Renal cortex interstitium (tissue), 11 donors: ENCODE results near the gene ZBTB7A. TPM values are rescaled to one million over a fixed set of nuclear protein-coding genes. Genes with fewer than 3 reads are reported as not detected.

Source experiments
- DNase-seq, 11 donors: peaks; one replicate each; pipeline ENCODE4 v3.0.0-alpha.2; 2013; ENCODE audit warnings: low read depth in 9 of 11, low spot score in 4 of 11; ENCODE audit errors: extremely low read depth in 1 of 11
- polyA plus RNA-seq, 3 donors: library from polyadenylated mRNA; unstranded; fragments of 120-200 nt; gene quantifications; one replicate each; pipeline ENCODE4 v1.2.1, GENCODE V29; 2013; ENCODE audit not compliant: insufficient read length in 3 of 3

Gene ZBTB7A
- polyA plus RNA-seq, 3 donors = 7.6 to 13.8 (median 10.5) TPM

- DNase-seq = no peak
These were observed 37.5 kb downstream of the ZBTB7A start for GRCh38 chr19:4029247-4029614.

DNA sequence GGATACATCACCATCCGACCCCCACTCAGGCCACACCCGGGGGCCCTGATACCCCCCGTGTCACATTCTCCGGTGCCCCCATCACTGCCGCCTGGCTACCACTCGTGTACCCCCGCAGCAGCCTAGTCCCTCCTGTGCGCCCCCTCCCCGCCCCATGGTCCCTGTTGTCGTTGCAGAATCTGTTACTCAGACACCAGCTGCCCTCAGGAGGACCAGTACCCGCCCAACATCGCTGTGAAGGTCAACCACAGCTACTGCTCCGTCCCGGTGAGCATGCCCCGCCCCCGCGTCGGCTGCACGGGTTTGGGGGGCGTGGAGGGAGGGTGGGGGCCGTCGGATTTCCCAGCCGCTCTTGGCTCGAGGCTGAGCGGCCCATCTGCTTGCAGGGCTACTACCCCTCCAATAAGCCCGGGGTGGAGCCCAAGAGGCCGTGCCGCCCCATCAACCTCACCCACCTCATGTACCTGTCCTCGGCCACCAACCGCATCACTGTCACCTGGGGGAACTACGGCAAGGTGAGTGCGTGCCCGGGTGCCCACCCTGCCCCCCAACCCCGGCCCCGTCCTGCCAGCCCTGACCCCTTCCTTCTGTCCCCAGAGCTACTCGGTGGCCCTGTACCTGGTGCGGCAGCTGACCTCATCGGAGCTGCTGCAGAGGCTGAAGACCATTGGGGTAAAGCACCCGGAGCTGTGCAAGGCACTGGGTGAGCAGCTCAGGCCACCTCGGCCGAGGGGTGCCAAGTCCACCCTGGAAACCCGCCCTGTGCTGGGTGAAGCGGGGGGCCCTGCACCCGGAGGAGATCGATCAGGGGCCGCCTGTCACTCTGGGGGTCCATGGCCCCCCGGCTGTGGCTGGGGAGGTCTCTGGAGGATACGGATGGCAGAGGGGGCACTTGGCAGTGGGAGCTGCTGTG lies 38.1 kb downstream of the ZBTB7A start:
- no peak for DNase-seq

- no peak for DNase-seq
These were observed 39.6 kb downstream of the ZBTB7A start for GRCh38 chr19:4027146-4027545.

- no peak for DNase-seq
These were observed 41.4 kb downstream of the ZBTB7A start for GRCh38 chr19:4025317-4025716.

DNA sequence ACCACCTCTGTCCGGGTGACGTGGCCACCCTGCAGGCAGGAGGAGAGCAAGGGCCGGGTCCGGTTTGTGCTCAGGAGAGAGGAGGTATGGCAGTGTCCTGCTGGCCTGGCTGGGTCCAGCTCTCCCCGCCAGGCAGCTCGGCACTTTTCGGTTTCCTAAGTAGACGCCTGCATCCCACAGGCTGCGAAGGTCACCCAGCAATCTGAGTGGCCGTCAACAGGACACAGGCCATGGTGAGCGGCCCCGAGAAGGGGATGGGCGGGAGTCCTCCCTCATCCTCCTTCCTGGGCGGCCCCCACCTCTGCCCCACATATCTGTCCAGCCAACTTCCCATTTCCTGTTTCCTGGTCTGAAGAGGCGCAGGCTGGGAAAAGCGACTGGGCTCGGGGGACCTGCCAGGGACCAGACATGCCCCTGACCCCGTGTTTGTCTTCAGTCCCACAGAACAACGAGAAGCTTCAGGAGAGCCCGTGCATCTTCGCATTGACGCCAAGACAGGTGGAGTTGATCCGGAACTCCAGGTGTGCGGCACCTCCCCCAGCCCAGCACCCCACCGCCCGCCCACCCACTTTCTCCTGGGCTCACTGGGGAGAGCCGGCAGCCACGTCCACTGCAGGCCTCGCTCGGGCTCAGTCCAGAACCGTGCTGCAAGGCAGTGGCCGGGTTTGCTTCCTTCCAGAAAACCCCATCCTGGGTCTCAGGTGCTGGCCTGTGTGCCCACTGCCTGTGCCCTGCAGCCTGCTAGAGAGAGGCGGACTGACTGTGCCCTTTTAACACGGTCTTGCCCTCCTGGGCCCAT lies 42.9 kb downstream of the ZBTB7A start:
- DNase-seq = no peak

DNA sequence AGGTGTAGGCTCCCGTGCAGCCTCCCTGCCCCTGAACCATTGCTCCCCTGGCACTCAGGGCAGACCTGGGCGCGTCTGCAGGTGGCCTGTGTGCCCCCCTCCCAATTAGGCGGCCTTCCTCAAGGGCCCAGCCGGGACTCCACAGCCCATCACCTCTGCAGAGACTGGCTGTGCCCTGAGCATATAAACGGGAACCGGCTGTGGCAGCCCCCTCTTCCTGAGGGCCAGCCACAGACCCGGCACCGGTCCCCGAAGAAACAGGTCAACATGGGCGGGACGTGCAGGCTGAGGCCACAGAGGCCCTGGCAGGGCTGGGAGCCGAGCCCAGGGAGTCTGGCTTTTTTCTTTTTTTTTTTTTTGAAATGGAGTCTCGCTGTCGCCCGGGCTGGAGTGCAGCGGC lies 47.1 kb downstream of the ZBTB7A start:
- no peak for DNase-seq

GRCh38 chr19:4018775-4019504 lies 47.8 kb downstream of the ZBTB7A start:
- DNase-seq = no peak

- DNase-seq = no peak
These were observed 48.5 kb downstream of the ZBTB7A start for GRCh38 chr19:4018140-4018613.

- no peak for DNase-seq
These were observed 49.6 kb downstream of the ZBTB7A start for GRCh38 chr19:4016903-4017638.

DNA sequence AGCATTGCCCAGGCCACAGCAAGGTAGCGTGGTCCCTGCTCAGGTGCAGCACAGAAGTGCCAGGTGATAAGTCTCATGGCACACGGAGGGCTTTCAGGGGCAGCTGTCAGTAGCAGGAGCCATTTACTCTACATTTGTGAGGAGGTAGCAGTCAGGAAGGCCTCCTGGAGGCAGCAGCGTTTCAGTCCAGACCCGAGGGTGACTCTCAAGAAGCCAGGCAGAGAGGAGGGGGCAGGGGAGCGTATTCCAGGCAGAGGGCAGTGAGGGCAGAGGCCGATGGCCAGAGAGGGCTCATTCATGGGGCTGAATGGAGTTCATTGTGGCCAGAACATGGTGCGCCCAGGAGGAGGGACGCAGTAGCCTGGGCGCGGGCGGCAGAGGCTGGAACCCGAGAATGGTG lies 50.2 kb downstream of the ZBTB7A start:
- no peak for DNase-seq

DNA sequence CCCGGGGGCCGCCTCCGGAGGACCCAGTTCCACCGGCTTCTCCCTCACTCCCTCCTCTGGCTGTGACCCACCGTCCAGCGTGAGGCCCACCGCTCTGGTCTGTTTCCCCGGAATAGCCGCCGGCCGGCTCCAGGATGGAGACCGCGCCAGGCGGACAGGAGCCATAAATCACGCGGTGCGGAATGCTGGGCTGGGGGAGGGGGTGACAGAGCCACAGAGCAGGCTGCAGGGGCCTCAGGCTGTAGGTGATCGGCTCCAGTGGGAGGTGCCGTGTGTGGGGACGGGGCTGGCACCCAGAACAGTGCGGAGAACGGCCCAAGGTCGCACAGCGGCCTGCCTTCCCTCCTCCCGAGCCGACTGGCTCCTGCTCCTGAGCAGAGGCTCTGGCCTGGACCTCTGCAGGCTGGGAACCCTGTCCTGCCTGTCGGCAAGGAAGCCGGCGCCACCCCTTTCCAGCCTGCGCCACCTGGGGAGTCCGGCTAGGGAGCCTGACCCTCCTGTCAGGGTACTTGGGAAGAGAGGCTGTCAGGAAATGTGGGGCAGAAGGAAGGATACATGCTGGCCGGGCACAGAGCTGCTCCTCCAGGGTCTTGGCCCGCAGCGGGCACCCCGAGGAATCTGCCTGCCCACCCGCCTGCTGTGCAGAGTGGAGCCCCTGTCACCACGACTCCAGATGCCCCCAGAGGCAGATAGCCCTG lies 50.8 kb downstream of the ZBTB7A start:
- peak in 10 of 11 donors; percentile 68 to 85 (median 79) for DNase-seq

DNA sequence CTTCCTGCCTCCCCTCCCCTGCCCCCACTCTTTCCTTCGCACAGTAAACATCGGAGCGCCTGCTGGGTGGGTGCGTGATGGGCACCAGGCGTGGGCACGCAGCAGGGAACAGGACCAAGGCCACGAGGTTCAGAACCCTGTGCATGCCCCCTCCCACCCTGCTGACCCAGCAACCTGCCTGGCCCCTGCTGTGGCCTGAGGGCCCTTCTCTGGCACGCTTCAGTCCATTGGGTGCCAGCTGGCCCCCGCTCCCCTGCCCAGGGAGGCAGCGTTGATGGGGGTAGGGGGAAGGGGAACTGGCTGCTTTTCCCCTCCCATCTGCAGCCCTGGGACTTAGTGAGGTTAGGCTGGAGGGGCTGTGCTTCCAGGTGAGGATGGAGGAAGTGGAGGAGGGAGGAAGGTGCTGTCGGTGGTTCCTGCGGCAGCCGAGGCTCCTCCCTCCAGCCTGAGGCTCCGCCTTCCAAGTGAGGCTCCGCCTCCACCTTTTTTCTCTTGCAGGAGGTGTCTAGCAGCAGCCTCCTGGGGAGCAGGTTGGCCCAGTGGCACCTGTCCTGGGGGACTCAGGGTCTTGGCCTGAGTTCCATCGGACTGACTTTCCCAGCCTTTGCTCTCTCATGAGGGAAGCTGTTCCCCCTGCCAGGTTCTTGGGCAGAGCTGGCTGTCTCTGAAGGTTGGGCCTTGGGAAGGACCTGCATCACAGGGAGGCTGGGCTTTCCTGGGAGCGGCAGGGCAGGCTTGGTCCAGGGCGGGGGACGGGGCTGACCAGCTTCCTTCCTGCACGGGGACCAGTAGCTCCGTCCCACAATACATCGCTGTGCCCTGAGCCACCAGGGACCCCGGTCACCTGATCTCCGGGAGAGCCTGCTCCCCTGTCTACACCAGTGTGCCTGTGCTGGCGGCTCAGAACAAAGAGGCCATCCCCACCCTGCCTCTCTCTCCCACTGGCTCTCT lies 51.9 kb downstream of the ZBTB7A start:
- DNase-seq = peak in 1 of 11 donors; percentile 31

- no peak for DNase-seq
These were observed 52.7 kb downstream of the ZBTB7A start for GRCh38 chr19:4013886-4014540.

DNA sequence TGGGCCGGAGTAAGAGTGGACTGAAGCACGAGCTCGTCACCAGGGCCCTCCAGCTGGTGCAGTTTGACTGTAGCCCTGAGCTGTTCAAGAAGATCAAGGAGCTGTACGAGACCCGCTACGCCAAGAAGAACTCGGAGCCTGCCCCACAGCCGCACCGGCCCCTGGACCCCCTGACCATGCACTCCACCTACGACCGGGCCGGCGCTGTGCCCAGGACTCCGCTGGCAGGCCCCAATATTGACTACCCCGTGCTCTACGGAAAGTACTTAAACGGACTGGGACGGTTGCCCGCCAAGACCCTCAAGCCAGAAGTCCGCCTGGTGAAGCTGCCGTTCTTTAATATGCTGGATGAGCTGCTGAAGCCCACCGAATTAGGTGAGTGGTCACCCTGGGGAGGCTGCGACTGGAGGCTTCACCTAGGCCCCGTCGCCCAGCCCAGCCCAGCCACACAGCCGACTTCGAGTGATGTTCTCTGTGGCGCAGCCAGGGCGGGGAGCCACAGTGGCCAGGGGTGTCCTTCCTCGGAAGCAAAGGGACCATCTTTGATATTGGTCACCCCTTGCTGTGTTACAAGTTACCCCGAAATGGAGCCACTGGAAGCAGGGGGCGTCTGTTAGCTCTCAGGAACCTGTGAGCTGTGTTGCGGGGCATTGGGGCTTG lies 53.6 kb downstream of the ZBTB7A start:
- no peak for DNase-seq

- no peak for DNase-seq
These were observed 54.4 kb downstream of the ZBTB7A start for GRCh38 chr19:4012092-4012974.
